GM21528 (cell line): ENCODE results near the gene NOTCH2.
"Not testable (repeated sequence)": the region's sequence is repeated elsewhere in the genome, so short reads cannot be mapped to it uniquely, and the experiment has no call there.

ENCODE experiments used
- ATAC-seq: cut with Tn5 transposase; IDR thresholded peaks from one replicate; pipeline ENCODE4 v1.9.1; 2021; ENCODE audit warnings: mild to moderate bottlenecking, moderate library complexity; ENCODE audit not compliant: unreplicated experiment, low FRiP score

NOTCH2 gene

GRCh38 chr1:119975582-119976254, 93.7 kb downstream of the NOTCH2 start:
- not testable (repeated sequence) for ATAC-seq

- no peak for ATAC-seq
Observed at GRCh38 chr1:119975006-119975405, 94.5 kb downstream of the NOTCH2 start.

- no peak for ATAC-seq
Observed at GRCh38 chr1:119974013-119974412, 95.4 kb downstream of the NOTCH2 start.

GRCh38 chr1:119971710-119972570, 97.5 kb downstream of the NOTCH2 start:
- no peak for ATAC-seq

GRCh38 chr1:119968601-119969000, 100.9 kb downstream of the NOTCH2 start:
- no peak for ATAC-seq

- ATAC-seq: no peak
Observed at GRCh38 chr1:119968068-119968492, 101.4 kb downstream of the NOTCH2 start.

GRCh38 chr1:119966681-119967080, 102.8 kb downstream of the NOTCH2 start:
- ATAC-seq: no peak

GRCh38 chr1:119966020-119966419, 103.4 kb downstream of the NOTCH2 start:
- no peak for ATAC-seq

- no peak for ATAC-seq
Observed at GRCh38 chr1:119964673-119965363, 104.6 kb downstream of the NOTCH2 start.

GRCh38 chr1:119962296-119962968, 107.0 kb downstream of the NOTCH2 start:
- ATAC-seq: no peak

- ATAC-seq: no peak
Observed at GRCh38 chr1:119960501-119960900, 109.0 kb downstream of the NOTCH2 start.

- no peak for ATAC-seq
Observed at GRCh38 chr1:119959268-119960220, 109.9 kb downstream of the NOTCH2 start.

GRCh38 chr1:119958223-119958622, 111.2 kb downstream of the NOTCH2 start:
- ATAC-seq: no peak

- no peak for ATAC-seq
Observed at GRCh38 chr1:119956306-119956705, 113.2 kb downstream of the NOTCH2 start.

- no peak for ATAC-seq
Observed at GRCh38 chr1:119954476-119955422, 114.7 kb downstream of the NOTCH2 start.

GRCh38 chr1:119953266-119953998, 116.0 kb downstream of the NOTCH2 start:
- ATAC-seq: no peak

- no peak for ATAC-seq
Observed at GRCh38 chr1:119952496-119952895, 117.0 kb downstream of the NOTCH2 start.
